ENCODE data around the gene SPINT4. TPM values are rescaled to one million over a fixed set of nuclear protein-coding genes. Genes with fewer than 3 reads are reported as not detected.
"Not testable (repeated sequence)": the region's sequence is repeated elsewhere in the genome, so short reads cannot be mapped to it uniquely, and the experiment has no call there.

The SPINT4 gene
- polyA plus RNA-seq, 1 donor (not counting 4 experiments of a cell fraction or from before 2014, with no cell fraction given): not detected

- no peaks in the 10 kb centered on the region for H3K79me2 ChIP-seq (ENCODE audit: control insufficient read depth, insufficient read depth, low read length)
- no peak for FAIRE-seq
- H3K36me3 ChIP-seq (ENCODE audit: control insufficient read depth in 2 of 2, extremely low read depth in 1 of 2, insufficient read depth in 2 of 2, low read length in 2 of 2): no peaks in the 10 kb centered on the region
- no peaks in the 10 kb centered on the region for H3K9me3 ChIP-seq (ENCODE audit: control insufficient read depth, low read depth, low read length)
- H3K9ac ChIP-seq (ENCODE audit: control insufficient read depth, extremely low read depth, insufficient read depth, low read length): no peak overlapping the region
- no peak overlapping the region for H3K4me2 ChIP-seq (ENCODE audit: control insufficient read depth, extremely low read depth, insufficient read depth, low read depth, low read length)
- H2AFZ ChIP-seq (ENCODE audit: control insufficient read depth, low read length): no peak overlapping the region
- DNase-seq (ENCODE audit: low read depth, low spot score): no peak
- no peaks in the 10 kb centered on the region for H3K4me1 ChIP-seq (ENCODE audit: control insufficient read depth, extremely low read depth, insufficient read depth, low read length)
- dilution Hi-C loops (cut with MboI; ENCODE audit: extremely low pct_ligation_motif_present, low sequenced_read_pairs): no loop called here
- no peaks in the 10 kb centered on the region for H4K20me1 ChIP-seq (ENCODE audit: control insufficient read depth, extremely low read depth, insufficient read depth, low read length)
- H3K27ac ChIP-seq (ENCODE audit: control insufficient read depth, insufficient read depth, low read length): no peak overlapping the region
- no peaks in the 10 kb centered on the region for H3K27me3 ChIP-seq (ENCODE audit: control insufficient read depth, extremely low read depth, insufficient read depth, low read length)
- no peaks in the 10 kb centered on the region for H3K9me1 ChIP-seq (ENCODE audit: control insufficient read depth, extremely low read depth, insufficient read depth, low read length)
- TF ChIP-seq CTCF (optimal IDR thresholded peaks at IDR 0.05 in 1 of 3, IDR thresholded peaks at IDR 0.05 in 1 of 3, conservative IDR thresholded peaks at IDR 0.05 in 1 of 3; ENCODE audit: extremely low read depth in 1 of 3, insufficient read depth in 2 of 3, low read length in 3 of 3) (no peak), EZH2 (IDR thresholded peaks at IDR 0.05; ENCODE audit: low read length) (no peak)
- H3K4me3 ChIP-seq (ENCODE audit: control insufficient read depth in 2 of 3, extremely low read depth in 1 of 3, insufficient read depth in 2 of 3, low read depth in 1 of 3, low read length in 3 of 3): no peak overlapping the region
These were observed 30.6 kb downstream of the SPINT4 start for GRCh38 chr20:45752746-45753145.

DNA sequence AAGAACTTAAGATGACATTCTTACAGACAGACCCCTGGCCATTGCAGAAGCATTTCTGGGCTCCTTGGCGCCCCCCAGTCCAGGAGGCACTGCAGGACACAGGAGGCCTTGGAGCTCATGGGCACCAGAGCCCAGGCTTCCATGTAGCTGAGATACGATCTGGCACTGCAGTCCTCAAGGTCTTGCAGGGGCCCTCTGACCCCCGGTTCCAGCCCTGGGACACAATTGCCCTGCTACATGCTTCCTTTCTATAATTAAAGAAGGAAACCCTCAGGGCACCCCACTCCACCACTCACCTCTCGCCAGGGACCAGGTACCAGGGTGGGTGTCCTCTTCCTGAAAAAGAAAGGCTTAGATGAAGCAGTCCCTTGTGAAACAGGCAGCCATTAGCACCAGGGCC, 35.9 kb downstream of the SPINT4 start:
- dilution Hi-C loops (cut with MboI; ENCODE audit: extremely low pct_ligation_motif_present, low sequenced_read_pairs): no loop called here
- no peaks in the 10 kb centered on the region for H3K27me3 ChIP-seq (ENCODE audit: control insufficient read depth, extremely low read depth, insufficient read depth, low read length)
- TF ChIP-seq CTCF (optimal IDR thresholded peaks at IDR 0.05 in 1 of 3, IDR thresholded peaks at IDR 0.05 in 1 of 3, conservative IDR thresholded peaks at IDR 0.05 in 1 of 3; ENCODE audit: extremely low read depth in 1 of 3, insufficient read depth in 2 of 3, low read length in 3 of 3): no peak
- TF ChIP-seq EZH2 (IDR thresholded peaks at IDR 0.05; ENCODE audit: low read length): no peak
- H3K36me3 ChIP-seq (ENCODE audit: control insufficient read depth in 2 of 2, extremely low read depth in 1 of 2, insufficient read depth in 2 of 2, low read length in 2 of 2): no peaks in the 10 kb centered on the region
- no peaks in the 10 kb centered on the region for H4K20me1 ChIP-seq (ENCODE audit: control insufficient read depth, extremely low read depth, insufficient read depth, low read length)
- no peaks in the 10 kb centered on the region for H3K9me3 ChIP-seq (ENCODE audit: control insufficient read depth, low read depth, low read length)
- H3K4me2 ChIP-seq (ENCODE audit: control insufficient read depth, extremely low read depth, insufficient read depth, low read depth, low read length): no peak overlapping the region
- H2AFZ ChIP-seq (ENCODE audit: control insufficient read depth, low read length): no peak overlapping the region
- H3K79me2 ChIP-seq (ENCODE audit: control insufficient read depth, insufficient read depth, low read length): no peaks in the 10 kb centered on the region
- FAIRE-seq (no peak), DNase-seq (ENCODE audit: low read depth, low spot score) (no peak)
- no peak overlapping the region for H3K4me3 ChIP-seq (ENCODE audit: control insufficient read depth in 2 of 3, extremely low read depth in 1 of 3, insufficient read depth in 2 of 3, low read depth in 1 of 3, low read length in 3 of 3)
- H3K27ac ChIP-seq (ENCODE audit: control insufficient read depth, insufficient read depth, low read length): no peak overlapping the region
- no peaks in the 10 kb centered on the region for H3K4me1 ChIP-seq (ENCODE audit: control insufficient read depth, extremely low read depth, insufficient read depth, low read length)
- no peak overlapping the region for H3K9ac ChIP-seq (ENCODE audit: control insufficient read depth, extremely low read depth, insufficient read depth, low read length)
- H3K9me1 ChIP-seq (ENCODE audit: control insufficient read depth, extremely low read depth, insufficient read depth, low read length): no peaks in the 10 kb centered on the region

GRCh38 chr20:45759921-45760320, 37.8 kb downstream of the SPINT4 start:
- dilution Hi-C loops (cut with MboI; ENCODE audit: extremely low pct_ligation_motif_present, low sequenced_read_pairs); H3K9me1 ChIP-seq (ENCODE audit: control insufficient read depth, extremely low read depth, insufficient read depth, low read length); H3K4me3 ChIP-seq (ENCODE audit: control insufficient read depth in 2 of 3, extremely low read depth in 1 of 3, insufficient read depth in 2 of 3, low read depth in 1 of 3, low read length in 3 of 3); H3K27me3 ChIP-seq (ENCODE audit: control insufficient read depth, extremely low read depth, insufficient read depth, low read length); H3K9me3 ChIP-seq (ENCODE audit: control insufficient read depth, low read depth, low read length); H3K79me2 ChIP-seq (ENCODE audit: control insufficient read depth, insufficient read depth, low read length); H4K20me1 ChIP-seq (ENCODE audit: control insufficient read depth, extremely low read depth, insufficient read depth, low read length); FAIRE-seq; H2AFZ ChIP-seq (ENCODE audit: control insufficient read depth, low read length); H3K36me3 ChIP-seq (ENCODE audit: control insufficient read depth in 2 of 2, extremely low read depth in 1 of 2, insufficient read depth in 2 of 2, low read length in 2 of 2); DNase-seq (ENCODE audit: low read depth, low spot score); H3K9ac ChIP-seq (ENCODE audit: control insufficient read depth, extremely low read depth, insufficient read depth, low read length); H3K4me2 ChIP-seq (ENCODE audit: control insufficient read depth, extremely low read depth, insufficient read depth, low read depth, low read length); H3K27ac ChIP-seq (ENCODE audit: control insufficient read depth, insufficient read depth, low read length); H3K4me1 ChIP-seq (ENCODE audit: control insufficient read depth, extremely low read depth, insufficient read depth, low read length): not testable (repeated sequence)

DNA sequence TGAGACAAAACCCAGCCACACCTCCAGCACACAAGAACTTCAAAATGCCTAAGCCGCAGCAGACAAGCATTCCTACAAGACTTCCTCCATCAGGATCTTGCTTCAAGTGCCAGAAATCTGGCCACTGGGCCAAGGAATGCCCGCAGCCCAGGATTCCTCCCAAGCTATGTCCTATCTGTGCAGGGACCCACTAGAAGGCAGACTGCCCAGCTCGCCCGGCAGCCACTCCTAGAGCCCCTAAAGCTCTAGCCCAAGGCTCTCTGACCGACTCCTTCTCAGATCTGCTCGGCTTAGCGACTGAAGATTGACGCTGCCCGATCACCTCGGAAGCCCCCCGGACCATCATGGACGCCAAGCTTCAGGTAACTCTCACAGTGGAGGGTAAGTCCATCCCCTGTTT, 39.8 kb downstream of the SPINT4 start:
- dilution Hi-C loops (cut with MboI; ENCODE audit: extremely low pct_ligation_motif_present, low sequenced_read_pairs); H3K4me2 ChIP-seq (ENCODE audit: control insufficient read depth, extremely low read depth, insufficient read depth, low read depth, low read length): not testable (repeated sequence)

More for the DNA sequence above, 39.8 kb downstream of the SPINT4 start:
- H4K20me1 ChIP-seq (ENCODE audit: control insufficient read depth, extremely low read depth, insufficient read depth, low read length); H3K79me2 ChIP-seq (ENCODE audit: control insufficient read depth, insufficient read depth, low read length); H3K9ac ChIP-seq (ENCODE audit: control insufficient read depth, extremely low read depth, insufficient read depth, low read length); H3K9me1 ChIP-seq (ENCODE audit: control insufficient read depth, extremely low read depth, insufficient read depth, low read length); H3K27ac ChIP-seq (ENCODE audit: control insufficient read depth, insufficient read depth, low read length); H2AFZ ChIP-seq (ENCODE audit: control insufficient read depth, low read length); FAIRE-seq; H3K36me3 ChIP-seq (ENCODE audit: control insufficient read depth in 2 of 2, extremely low read depth in 1 of 2, insufficient read depth in 2 of 2, low read length in 2 of 2); DNase-seq (ENCODE audit: low read depth, low spot score); H3K27me3 ChIP-seq (ENCODE audit: control insufficient read depth, extremely low read depth, insufficient read depth, low read length); H3K9me3 ChIP-seq (ENCODE audit: control insufficient read depth, low read depth, low read length); H3K4me1 ChIP-seq (ENCODE audit: control insufficient read depth, extremely low read depth, insufficient read depth, low read length); H3K4me3 ChIP-seq (ENCODE audit: control insufficient read depth in 2 of 3, extremely low read depth in 1 of 3, insufficient read depth in 2 of 3, low read depth in 1 of 3, low read length in 3 of 3): not testable (repeated sequence)

All from keratinocyte (primary cell).